Common myeloid progenitor, CD34-positive (primary cell): ENCODE data around the gene SDF4.
"Not testable (repeated sequence)": the region's sequence is repeated elsewhere in the genome, so short reads cannot be mapped to it uniquely, and the experiment has no call there.

ENCODE experiments used
- CTCF ChIA-PET: fragments of 350-600 bp; sonication (Branson Sonifier 250); formaldehyde crosslinking; loops from one replicate; lab custom pipeline; 2021; ENCODE audit warnings: antibody characterized with exemption; lab: Charles Lee
- POLR2A ChIA-PET: fragments of 350-600 bp; sonication (Branson Sonifier 250); formaldehyde crosslinking; loops from one replicate; lab custom pipeline; 2021; ENCODE audit warnings: antibody characterized with exemption; lab: Charles Lee
- DNase-seq, 3 donors: peaks; one replicate each; pipeline versions ENCODE4 v3.0.0 to v3.0.0-alpha.2; 2013
- H3K27ac ChIP-seq, 2 experiments: 1 replicate in 1 of 2; 2 replicates in 1 of 2; pipeline ENCODE4 v1.7.0; 2013; ENCODE audit warnings: inconsistent platforms in 2 of 2, low read length in 2 of 2, mild to moderate bottlenecking in 2 of 2, low read depth in 1 of 2, moderate library complexity in 1 of 2; ENCODE audit not compliant: severe bottlenecking in 2 of 2, insufficient read depth in 1 of 2, poor library complexity in 1 of 2
- H3K27me3 ChIP-seq, 5 experiments: replicated peaks in 2 of 5; 1 replicate in 3 of 5; 2 replicates in 2 of 5; pipeline versions ENCODE4 v1.6.1 to v1.7.0; 2013; ENCODE audit warnings: low read length in 4 of 5, mild to moderate bottlenecking in 2 of 5, moderate library complexity in 2 of 5, inconsistent platforms in 1 of 5; ENCODE audit not compliant: insufficient read depth in 5 of 5, control insufficient read depth in 4 of 5
- H3K36me3 ChIP-seq, 4 experiments: 1 replicate in 2 of 4; 2 replicates in 2 of 4; pipeline versions ENCODE4 v1.6.1 to v1.7.0; 2013; ENCODE audit warnings: low read length in 3 of 4, control low read depth in 1 of 4, mild to moderate bottlenecking in 1 of 4; ENCODE audit not compliant: control insufficient read depth in 4 of 4, insufficient read depth in 4 of 4
- H3K4me1 ChIP-seq, 4 experiments: 1 replicate in 3 of 4; 2 replicates in 1 of 4; pipeline versions ENCODE4 v1.6.1 to v1.7.1; 2013; ENCODE audit warnings: low read length in 3 of 4, mild to moderate bottlenecking in 3 of 4, control low read depth in 1 of 4, inconsistent platforms in 1 of 4, moderate library complexity in 1 of 4; ENCODE audit not compliant: control insufficient read depth in 4 of 4, insufficient read depth in 4 of 4; ENCODE audit errors: control extremely low read depth in 1 of 4
- H3K4me3 ChIP-seq, 7 experiments: 1 replicate in 4 of 7; 2 replicates in 3 of 7; pipeline versions ENCODE4 v1.5.1 to v1.7.0; 2013; ENCODE audit warnings: mild to moderate bottlenecking in 7 of 7, low read length in 6 of 7, moderate library complexity in 6 of 7, inconsistent platforms in 2 of 7, low read depth in 2 of 7, control low read depth in 1 of 7; ENCODE audit not compliant: insufficient read depth in 4 of 7, control insufficient read depth in 1 of 7; ENCODE audit errors: extremely low read depth in 1 of 7
- H3K9me3 ChIP-seq, 5 experiments: 1 replicate in 4 of 5; 2 replicates in 1 of 5; pipeline versions ENCODE4 v1.6.1 to v1.7.1; 2013; ENCODE audit warnings: low read length in 4 of 5, mild to moderate bottlenecking in 2 of 5, inconsistent platforms in 1 of 5, low read depth in 1 of 5, moderate library complexity in 1 of 5; ENCODE audit not compliant: control insufficient read depth in 4 of 5, insufficient read depth in 2 of 5; ENCODE audit errors: control extremely low read depth in 1 of 5
- WGBS: methylation state at CpG from one replicate; pipeline ENCODE4 v1.1.5; 2013; ENCODE audit not compliant: insufficient coverage; 5-methylcytosine and 5-hydroxymethylcytosine counted together

The SDF4 gene

GRCh38 chr1:1254667-1254998 lies 22.8 kb upstream of the SDF4 start:
- Histone ChIP-seq H3K27ac (no peak overlapping the region), H3K27me3 (no peaks in the 10 kb centered on the region), H3K4me1 (peaks cover 0 to 9% (median 5%) of the 10 kb centered on the region in 4 experiments), H3K36me3 (peaks cover 5 to 58% (median 33%) of the 10 kb centered on the region in 4 experiments), H3K4me3 (no peak overlapping the region), H3K9me3 (no peaks in the 10 kb centered on the region)
- ChIA-PET CTCF (interaction anchor here (0.9 to 1.6 kb wide), 3 partner anchors 132 to 239 kb away, joined by 3 to 8 read pairs (median 3); no protein-coding TSS in a partner anchor), POLR2A (interaction anchor here (1.1 kb wide), 1 partner anchor 148 kb away, joined by 5 read pairs; no protein-coding TSS in a partner anchor)
- no peak for DNase-seq
- WGBS, result 95% methylated on average over 12 of the region's 21 CpGs

GRCh38 chr1:1253972-1254666 lies 22.3 kb upstream of the SDF4 start:
- ChIA-PET POLR2A (interaction anchor here (1.1 kb wide), 1 partner anchor 147 kb away, joined by 5 read pairs; no protein-coding TSS in a partner anchor), CTCF (interaction anchor here (0.9 to 4.8 kb wide), 4 partner anchors 132 to 239 kb away, joined by 3 to 60 read pairs (median 6); no protein-coding TSS in a partner anchor)
- Histone ChIP-seq H3K27ac (no peak overlapping the region), H3K27me3 (no peaks in the 10 kb centered on the region), H3K36me3 (peaks cover 5 to 53% (median 31%) of the 10 kb centered on the region in 4 experiments), H3K4me3 (no peak overlapping the region), H3K9me3 (no peaks in the 10 kb centered on the region), H3K4me1 (peaks cover 0 to 9% (median 5%) of the 10 kb centered on the region in 4 experiments)
- 98% methylated on average over 45 of the region's 50 CpGs for WGBS
- DNase-seq, result no peak

GRCh38 chr1:1253314-1253713 lies 21.5 kb upstream of the SDF4 start:
- peaks cover 0 to 9% (median 5%) of the 10 kb centered on the region in 4 experiments for H3K4me1 ChIP-seq
- ChIA-PET CTCF (interaction anchor here (3.7 to 4.8 kb wide), 2 partner anchors 132 to 214 kb away, joined by 10 to 60 read pairs; no protein-coding TSS in a partner anchor), POLR2A (interaction anchor here (0.7 kb wide), 1 partner anchor 253 kb away, joined by 3 read pairs; no protein-coding TSS in a partner anchor)
- DNase-seq, result no peak
- no peak overlapping the region for H3K27ac ChIP-seq
- peaks cover 5 to 45% (median 26%) of the 10 kb centered on the region in 4 experiments for H3K36me3 ChIP-seq
- H3K4me3 ChIP-seq, result no peak overlapping the region
- H3K27me3 ChIP-seq, result peaks cover 0 to 3% (median 0%) of the 10 kb centered on the region in 5 experiments
- 93% methylated on average over 10 of the region's 12 CpGs for WGBS
- H3K9me3 ChIP-seq, result no peaks in the 10 kb centered on the region

- 72% methylated on average over 13 of the region's 16 CpGs for WGBS
- POLR2A ChIA-PET, result no interaction called here
- Histone ChIP-seq H3K27ac (no peak overlapping the region), H3K9me3 (no peaks in the 10 kb centered on the region), H3K4me1 (peaks cover 0 to 16% (median 10%) of the 10 kb centered on the region in 4 experiments), H3K36me3 (peaks cover 5 to 29% (median 20%) of the 10 kb centered on the region in 4 experiments), H3K4me3 (no peak overlapping the region), H3K27me3 (peaks cover 0 to 28% (median 6%) of the 10 kb centered on the region in 5 experiments)
- CTCF ChIA-PET, result interaction anchor here (0.8 to 4.8 kb wide), 12 partner anchors 9 to 268 kb away, joined by 3 to 60 read pairs (median 4); no protein-coding TSS in a partner anchor
- no peak for DNase-seq
Measured at GRCh38 chr1:1250786-1251284, 19.0 kb upstream of the SDF4 start.

- CTCF ChIA-PET, POLR2A ChIA-PET: not testable (repeated sequence)
Measured at GRCh38 chr1:1248009-1248913, 16.5 kb upstream of the SDF4 start.

GRCh38 chr1:1247341-1247913 lies 15.6 kb upstream of the SDF4 start:
- Histone ChIP-seq H3K27me3 (peaks cover 0 to 36% (median 6%) of the 10 kb centered on the region in 5 experiments), H3K36me3 (peaks cover 0 to 3% (median under 1%) of the 10 kb centered on the region in 4 experiments), H3K27ac (no peak overlapping the region), H3K4me1 (peaks cover 0 to 16% (median 10%) of the 10 kb centered on the region in 4 experiments), H3K4me3 (no peak overlapping the region), H3K9me3 (no peaks in the 10 kb centered on the region)
- ChIA-PET POLR2A (interaction anchor here (1.0 kb wide), 1 partner anchor 13 kb away, joined by 3 read pairs; no protein-coding TSS in a partner anchor), CTCF (interaction anchor here (2.2 kb wide), 1 partner anchor 125 kb away, joined by 9 read pairs; no protein-coding TSS in a partner anchor)
- DNase-seq, result no peak
- 83% methylated on average over 23 of the region's 25 CpGs for WGBS

More at GRCh38 chr1:1248009-1248913, 16.5 kb upstream of the SDF4 start:
- not testable (repeated sequence) for H3K4me3 ChIP-seq, DNase-seq, H3K27ac ChIP-seq, H3K9me3 ChIP-seq, H3K36me3 ChIP-seq
- peaks cover 0 to 36% (median 6%) of the 10 kb centered on the region in 5 experiments for H3K27me3 ChIP-seq
- H3K4me1 ChIP-seq, result peaks cover 0 to 16% (median 10%) of the 10 kb centered on the region in 4 experiments
- 98% methylated on average over 7 of the region's 21 CpGs for WGBS
